HG03025 (cell line): ENCODE measurements around the gene TMEM87B.

Experiments
- ATAC-seq: cut with Tn5 transposase; IDR thresholded peaks from one replicate; pipeline ENCODE4 v1.9.1; 2021; ENCODE audit warnings: mild to moderate bottlenecking, moderate library complexity; ENCODE audit not compliant: unreplicated experiment, low FRiP score

TMEM87B gene, protein sequence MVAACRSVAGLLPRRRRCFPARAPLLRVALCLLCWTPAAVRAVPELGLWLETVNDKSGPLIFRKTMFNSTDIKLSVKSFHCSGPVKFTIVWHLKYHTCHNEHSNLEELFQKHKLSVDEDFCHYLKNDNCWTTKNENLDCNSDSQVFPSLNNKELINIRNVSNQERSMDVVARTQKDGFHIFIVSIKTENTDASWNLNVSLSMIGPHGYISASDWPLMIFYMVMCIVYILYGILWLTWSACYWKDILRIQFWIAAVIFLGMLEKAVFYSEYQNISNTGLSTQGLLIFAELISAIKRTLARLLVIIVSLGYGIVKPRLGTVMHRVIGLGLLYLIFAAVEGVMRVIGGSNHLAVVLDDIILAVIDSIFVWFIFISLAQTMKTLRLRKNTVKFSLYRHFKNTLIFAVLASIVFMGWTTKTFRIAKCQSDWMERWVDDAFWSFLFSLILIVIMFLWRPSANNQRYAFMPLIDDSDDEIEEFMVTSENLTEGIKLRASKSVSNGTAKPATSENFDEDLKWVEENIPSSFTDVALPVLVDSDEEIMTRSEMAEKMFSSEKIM

DNA sequence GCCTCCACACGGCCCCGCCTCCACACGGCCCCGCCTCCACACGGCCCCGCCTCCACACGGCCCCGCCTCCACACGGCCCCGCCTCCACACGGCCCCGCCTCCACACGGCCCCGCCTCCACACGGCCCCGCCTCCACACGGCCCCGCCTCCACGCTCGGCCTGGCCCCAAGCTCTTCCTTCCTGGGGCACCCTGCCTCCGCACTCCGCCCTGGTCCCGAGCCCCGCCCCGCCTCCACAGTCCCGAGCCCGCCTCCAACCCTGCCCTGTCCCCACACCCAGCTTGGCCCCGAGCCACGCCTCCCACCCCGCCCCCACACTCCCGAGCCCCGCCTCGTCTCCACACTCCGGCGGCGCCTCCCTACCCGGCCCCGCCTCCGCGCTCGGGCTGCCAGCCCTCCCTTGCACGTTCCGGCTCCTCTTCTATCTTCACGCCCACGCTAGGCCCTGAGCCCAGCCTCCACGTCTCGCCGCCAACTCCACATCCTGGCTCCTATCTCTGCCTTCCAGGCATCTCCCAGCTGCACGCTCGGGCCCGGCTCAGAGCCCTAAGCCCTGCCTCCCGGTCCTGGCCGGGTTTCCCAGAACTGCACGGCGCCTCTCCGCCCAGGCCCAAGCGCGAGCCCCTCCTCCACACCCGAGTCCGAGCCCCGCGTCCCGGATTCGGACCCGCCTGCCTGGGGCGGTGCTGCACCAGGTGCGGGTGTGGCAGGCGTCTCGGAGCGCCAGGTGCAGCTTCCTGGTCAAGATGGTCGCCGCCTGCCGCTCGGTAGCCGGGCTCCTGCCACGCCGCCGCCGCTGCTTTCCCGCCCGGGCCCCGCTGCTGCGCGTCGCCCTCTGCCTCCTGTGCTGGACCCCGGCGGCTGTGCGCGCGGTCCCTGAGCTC, at the start of gene TMEM87B:
Gene TMEM87B (plus strand): TSS at position 423 of the 883 bp plus-strand sequence. CDS start 323 bp downstream, at position 746.
- peak; percentile 58 for ATAC-seq

DNA sequence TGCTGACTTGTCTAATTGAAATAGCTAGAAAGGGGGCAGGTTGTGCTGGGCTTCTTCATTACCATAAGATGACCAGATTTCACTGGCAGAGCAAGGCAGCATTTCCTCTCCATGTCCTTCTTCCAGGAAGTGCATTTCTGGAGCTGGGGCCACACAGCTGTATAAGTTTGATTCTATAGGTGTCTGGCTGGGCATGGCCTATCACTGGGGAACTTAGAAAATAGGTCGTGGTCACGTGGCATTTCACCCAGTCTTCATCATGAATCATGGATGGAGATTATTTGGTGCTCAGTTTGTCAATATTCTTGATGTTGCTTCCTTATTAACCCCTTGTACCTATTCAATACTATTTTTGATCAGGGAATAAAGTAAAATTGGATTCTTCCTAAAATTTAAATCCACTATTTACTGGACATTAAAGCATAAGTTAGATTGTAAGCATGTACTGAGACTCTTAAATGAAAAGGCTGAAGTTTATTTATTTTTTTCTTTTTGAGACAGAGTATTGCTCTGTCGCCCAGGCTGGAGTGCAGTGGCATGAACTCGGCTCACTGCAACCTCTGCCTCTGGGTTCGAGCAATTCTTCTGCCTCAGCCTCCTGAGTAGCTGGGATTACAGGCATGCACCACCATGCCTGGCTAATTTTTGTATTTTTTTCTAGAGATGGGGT, 49.5 kb upstream of the TMEM87B start:
- ATAC-seq = no peak

DNA sequence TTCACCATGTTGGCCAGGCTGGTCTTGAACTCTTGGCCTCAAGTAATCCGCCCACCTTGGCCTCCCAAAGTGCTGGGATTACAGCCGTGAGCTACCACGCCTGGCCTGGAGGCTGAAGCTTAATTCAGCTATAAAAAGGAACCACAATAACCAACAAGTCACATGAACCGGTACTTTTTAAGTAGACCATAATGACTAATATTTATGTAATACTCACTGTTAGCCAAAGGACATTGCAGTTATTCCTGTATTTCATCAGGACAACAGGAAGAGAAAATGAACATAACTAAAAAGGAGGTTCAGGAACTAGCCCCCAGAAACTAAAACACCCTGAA, 49.0 kb upstream of the TMEM87B start:
- no peak for ATAC-seq

GRCh38 chr2:112007493-112007892, 47.6 kb upstream of the TMEM87B start:
- ATAC-seq = no peak

DNA sequence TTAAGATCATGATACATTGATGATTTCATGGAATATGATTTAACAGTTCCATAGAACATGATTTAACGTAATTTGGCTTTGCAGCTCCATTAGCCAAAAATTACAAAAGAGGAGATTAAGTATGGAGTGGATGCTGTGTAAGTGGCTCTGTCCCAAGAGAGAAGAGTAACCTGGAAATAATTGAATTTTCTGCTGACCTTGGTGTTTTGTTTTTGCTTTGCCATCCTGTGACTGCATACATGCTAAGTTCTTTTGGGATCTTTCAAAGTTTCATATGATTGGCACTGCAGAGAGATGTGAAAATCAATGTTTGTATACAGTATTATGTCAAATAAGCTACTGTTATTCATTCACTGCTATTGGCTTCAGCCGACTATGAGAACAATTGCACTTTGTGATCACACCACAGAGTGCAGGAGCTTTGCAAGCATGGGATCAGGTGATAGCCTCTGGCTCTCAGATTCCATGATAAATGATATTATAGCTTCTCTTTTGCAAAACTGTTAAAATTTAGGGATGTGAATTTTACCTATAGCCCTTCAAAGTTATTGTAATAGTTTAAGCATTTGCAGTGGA, 46.1 kb upstream of the TMEM87B start:
- no peak for ATAC-seq

- ATAC-seq = no peak
These were observed 44.3 kb upstream of the TMEM87B start for GRCh38 chr2:112010751-112011150.

DNA sequence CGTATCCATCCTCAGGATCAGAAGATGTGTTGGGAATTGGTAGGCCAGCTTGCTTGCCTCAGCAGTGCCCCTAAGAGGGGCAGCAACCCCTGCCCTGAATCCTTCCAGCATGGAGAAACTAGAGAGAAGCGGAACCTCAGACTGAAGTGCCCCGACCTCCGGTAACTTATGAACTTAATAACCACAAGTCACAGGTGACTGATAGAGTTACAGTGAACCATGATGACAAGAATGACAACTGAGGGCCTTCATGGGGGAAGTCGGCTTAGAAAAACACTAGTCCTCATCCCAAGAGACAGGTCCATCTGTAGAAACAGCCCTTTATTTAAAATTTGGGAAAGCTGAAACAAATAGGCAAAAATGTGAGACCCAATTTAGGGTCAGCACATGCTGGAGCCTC, 42.5 kb upstream of the TMEM87B start:
- ATAC-seq = no peak

GRCh38 chr2:112018846-112019245, 36.2 kb upstream of the TMEM87B start:
- ATAC-seq = no peak

DNA sequence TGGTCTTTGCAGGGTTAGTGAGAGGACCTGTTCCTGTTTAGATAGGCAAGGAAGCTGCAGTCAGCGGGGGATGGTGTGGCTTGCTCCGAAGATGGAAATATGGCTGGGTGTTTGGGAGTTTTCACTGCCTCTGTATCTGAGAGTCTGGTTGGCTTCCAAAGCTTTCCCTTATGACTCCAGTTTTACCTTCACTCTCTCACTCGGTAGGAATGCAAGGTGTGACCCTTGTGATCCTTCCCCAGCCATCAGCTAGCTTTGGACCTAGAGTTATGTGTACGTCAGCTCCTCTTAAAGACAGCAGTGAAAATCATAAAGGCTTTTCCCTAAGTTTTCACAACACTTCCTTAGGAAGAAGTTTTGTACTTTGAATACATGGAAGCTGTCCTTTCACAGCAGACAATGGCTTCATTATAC, 35.5 kb upstream of the TMEM87B start:
- no peak for ATAC-seq

DNA sequence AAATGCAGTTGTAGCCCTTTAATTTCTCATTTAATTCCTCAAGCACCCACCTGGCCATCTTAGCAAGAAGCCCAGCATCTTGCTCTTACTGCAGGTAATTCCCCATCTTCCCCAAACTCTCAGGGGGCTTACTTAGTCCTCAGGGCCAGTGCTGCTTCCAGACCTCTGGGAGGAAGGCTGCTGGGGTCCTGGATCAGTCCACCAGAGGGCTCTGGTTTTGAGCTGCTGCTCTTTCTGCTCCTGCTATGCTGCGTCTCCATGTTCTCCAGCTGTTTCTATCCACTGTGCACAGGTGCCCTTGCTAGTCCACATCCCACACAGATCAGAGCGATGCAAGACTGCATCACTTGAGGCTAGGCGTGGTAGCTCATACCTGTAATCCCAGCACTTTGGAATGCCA, 34.5 kb upstream of the TMEM87B start:
- no peak for ATAC-seq

- no peak for ATAC-seq
These were observed 33.8 kb upstream of the TMEM87B start for GRCh38 chr2:112021290-112021689.

DNA sequence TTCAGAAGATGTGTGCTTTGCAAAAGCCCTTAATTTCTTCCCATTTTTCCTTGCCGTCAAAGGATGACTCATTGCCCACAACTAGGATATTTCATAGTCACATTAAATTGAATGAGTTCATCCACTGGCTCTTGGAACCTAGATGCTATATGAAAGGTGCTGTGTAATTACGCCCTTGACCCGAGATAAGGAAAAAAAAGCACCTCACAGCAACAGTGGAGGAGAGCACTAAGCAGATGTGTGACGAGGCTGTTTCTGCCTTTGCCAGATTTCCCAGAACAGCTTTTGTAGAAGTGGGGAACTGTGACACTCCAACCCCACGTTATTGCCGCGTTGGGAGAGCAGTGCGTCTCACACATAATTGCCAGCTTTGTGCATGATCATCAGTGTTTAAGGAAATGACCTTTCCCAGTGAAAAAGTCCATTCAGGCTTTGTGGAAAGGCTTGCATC, 33.3 kb upstream of the TMEM87B start:
- ATAC-seq = no peak

- no peak for ATAC-seq
These were observed 31.4 kb upstream of the TMEM87B start for GRCh38 chr2:112023707-112024106.

DNA sequence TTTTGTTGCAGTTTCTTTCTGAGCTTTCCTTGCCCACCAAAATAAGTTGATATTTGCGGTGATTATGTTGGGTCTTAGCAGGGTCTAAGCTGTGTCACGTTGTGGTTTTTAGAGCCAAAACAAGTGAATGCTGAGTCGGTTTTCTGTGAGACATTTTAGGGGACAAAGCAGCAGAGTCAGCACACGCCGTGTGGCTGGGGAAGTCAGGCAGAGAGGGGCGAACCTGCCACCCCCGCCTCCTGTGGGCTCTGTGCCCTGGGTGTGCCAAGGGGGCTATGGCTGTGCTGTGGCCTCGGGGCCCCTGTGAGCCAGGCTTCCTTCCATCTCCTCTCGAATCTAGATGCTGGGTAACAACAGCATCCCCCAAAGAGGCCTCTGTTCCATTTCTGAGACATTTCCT, 30.8 kb upstream of the TMEM87B start:
- ATAC-seq = no peak

DNA sequence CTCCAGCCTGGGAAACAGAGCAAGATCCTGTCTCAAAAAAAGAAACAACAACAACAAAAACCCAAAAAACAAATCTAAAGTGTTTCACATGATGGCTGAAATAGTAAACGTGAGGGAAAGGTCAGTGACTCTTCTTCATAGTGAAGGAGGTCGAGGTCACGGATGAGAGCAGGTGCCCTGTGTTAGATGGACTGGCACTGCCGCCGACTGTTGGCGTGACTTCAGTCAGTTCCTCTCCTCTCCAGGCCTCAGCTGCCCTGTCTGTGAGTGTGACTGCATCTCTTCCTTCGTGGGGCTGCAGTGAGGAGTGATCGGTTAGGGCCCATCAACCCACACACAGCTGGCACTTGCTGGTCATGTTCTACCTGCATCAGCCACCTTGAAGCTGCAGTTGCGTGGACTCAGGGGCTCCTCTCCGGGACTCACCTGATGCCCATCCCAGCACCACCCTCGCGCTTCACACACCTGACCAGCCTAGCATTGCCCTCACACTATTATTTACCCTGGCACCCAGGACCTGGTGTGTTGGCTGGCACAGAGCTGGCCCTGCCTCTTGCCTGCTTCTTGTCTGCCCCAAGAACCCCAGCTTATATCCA, 30.1 kb upstream of the TMEM87B start:
- no peak for ATAC-seq

- ATAC-seq = no peak
These were observed 28.6 kb upstream of the TMEM87B start for GRCh38 chr2:112026509-112026908.

DNA sequence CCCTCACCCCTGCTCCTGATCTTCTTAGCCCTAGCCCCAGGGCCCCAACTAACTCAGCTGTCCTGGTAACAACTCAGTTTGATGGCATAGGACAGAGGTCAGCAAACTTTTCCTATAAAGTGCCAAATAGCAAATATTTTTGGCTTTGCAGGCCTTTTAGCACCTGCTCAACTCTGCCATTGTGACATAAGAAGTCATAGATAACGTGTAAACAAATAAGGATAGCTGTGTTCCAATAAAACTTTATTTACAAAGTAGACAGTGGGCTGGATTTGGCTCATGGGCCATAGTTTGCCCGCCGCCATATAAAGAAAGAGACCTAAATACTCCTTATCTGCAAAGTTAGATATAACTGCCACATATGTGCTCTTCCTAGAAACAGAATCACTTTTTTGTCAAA, 27.3 kb upstream of the TMEM87B start:
- ATAC-seq = no peak

DNA sequence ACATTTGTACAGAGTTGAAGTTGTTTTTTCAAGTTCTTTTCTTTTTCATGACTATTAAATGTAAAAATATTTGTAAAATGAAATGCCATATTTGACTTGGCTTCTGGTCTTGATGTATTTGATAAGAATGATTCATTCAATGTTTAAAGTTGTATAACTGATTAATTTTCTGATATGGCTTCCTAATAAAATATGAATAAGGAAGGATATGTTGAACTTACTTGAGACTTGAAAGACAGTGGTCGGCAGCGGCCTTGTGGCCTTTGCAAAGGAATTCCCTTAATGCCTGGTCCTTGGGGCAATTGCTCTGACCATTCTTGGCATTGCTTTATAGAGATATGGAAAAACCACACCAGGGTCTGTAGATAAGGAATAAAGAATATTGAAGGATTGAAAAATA, 25.9 kb upstream of the TMEM87B start:
- no peak for ATAC-seq

DNA sequence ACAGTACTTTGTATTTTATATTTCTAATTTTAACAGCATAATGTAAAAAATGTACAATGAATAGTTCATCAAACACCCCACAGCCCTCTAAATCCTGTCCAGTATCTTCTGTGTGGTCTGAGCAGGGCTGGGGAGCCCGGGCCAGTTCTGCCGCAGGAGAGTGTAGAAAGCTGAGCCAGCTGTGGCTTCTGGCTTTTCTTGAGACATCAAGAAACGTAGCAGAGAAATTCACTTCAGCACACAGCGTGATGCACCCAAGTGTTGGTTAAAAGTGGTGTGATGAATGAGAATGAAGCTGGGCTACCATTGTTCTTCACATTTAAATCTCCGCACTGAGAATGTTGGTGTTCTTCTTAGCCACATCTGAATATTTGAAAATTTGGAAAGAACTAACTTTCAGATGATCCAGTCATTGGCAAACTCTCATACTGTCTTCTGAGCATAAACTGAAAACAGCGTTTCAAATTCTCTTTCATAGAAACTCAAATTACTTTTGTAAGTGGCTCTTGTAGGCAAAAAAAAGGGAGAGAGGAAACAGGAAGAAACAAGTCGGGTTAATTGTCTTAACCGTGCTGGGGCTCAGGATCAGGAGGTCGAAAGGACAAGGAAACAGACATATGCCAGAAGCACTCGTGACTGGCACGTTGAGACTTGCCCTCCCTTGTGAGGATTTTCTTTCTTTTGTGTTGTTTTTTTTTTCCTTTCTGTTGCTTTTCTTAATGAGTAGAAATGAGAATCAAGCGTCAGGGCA, 23.4 kb upstream of the TMEM87B start:
- no peak for ATAC-seq
